OCI-LY3 (cell line): ENCODE results near the gene KIAA1586.

Source experiments
- EZH2phosphoT487 ChIP-seq: fragments of 200-600 bp; shearing (Covaris generic); IDR thresholded peaks from 2 replicates; pipeline ENCODE4 v1.6.1; 2018; ENCODE audit warnings: antibody characterized with exemption, mixed run types, low read depth
- TF ChIP-seq, protein P1 (sequence below): fragments of 200-600, 300-600 bp; sonication (generic); IDR thresholded peaks from 2 replicates; pipeline ENCODE4 v1.5.1; 2014; ENCODE audit warnings: antibody characterized with exemption, low read length, low read depth

DNA sequence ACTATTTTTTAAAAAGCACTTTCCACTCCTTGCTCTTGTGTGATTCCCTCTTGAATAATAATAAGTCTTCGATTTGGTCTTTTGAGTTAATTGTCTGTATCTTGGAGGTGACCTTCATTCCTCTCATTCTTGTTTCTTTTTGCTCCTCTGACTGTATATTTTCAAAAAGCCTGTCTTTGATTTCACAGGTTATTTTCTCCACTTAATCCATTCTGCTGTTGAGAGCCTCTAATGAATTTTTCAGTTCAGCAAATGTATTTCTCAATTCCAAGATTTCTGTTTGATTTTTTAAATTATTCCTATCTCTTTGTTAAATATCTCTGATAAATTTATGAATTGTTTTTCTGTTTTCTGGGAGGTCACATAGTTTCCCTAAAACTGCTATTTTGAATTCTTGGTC lies 21.7 kb upstream of the KIAA1586 start:
- TF ChIP-seq, protein P1, sequence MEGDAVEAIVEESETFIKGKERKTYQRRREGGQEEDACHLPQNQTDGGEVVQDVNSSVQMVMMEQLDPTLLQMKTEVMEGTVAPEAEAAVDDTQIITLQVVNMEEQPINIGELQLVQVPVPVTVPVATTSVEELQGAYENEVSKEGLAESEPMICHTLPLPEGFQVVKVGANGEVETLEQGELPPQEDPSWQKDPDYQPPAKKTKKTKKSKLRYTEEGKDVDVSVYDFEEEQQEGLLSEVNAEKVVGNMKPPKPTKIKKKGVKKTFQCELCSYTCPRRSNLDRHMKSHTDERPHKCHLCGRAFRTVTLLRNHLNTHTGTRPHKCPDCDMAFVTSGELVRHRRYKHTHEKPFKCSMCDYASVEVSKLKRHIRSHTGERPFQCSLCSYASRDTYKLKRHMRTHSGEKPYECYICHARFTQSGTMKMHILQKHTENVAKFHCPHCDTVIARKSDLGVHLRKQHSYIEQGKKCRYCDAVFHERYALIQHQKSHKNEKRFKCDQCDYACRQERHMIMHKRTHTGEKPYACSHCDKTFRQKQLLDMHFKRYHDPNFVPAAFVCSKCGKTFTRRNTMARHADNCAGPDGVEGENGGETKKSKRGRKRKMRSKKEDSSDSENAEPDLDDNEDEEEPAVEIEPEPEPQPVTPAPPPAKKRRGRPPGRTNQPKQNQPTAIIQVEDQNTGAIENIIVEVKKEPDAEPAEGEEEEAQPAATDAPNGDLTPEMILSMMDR = no peak
- TF ChIP-seq EZH2phosphoT487 = no peak
